HepG2 (cell line): ENCODE results near the gene RELL2. TPM values are rescaled to one million over a fixed set of nuclear protein-coding genes. Genes with fewer than 3 reads are reported as not detected.

Source experiments
- GABPB1 ChIP-seq: IDR thresholded peaks from 2 replicates; pipeline ENCODE4 v1.6.1; 2016; ENCODE audit warnings: mild to moderate bottlenecking, missing genetic modification reagents, moderate library complexity, missing compliant biosample characterization
- HDAC1 ChIP-seq: sonication (generic); formaldehyde crosslinking; IDR thresholded peaks from 2 replicates; pipeline ENCODE4 v1.5.1; 2020; ENCODE audit warnings: mild to moderate bottlenecking, missing genetic modification reagents
- HOXA3 ChIP-seq: sonication (generic); formaldehyde crosslinking; IDR thresholded peaks from 2 replicates; pipeline ENCODE4 v1.5.0; 2020; ENCODE audit warnings: missing genetic modification reagents
- MIER2 ChIP-seq: IDR thresholded peaks from 2 replicates; pipeline ENCODE4 v1.6.1; 2016; ENCODE audit warnings: missing biosample characterization, missing genetic modification reagents
- SNRNP70 ChIP-seq: fragments of 200-400 bp; formaldehyde crosslinking; IDR thresholded peaks from 2 replicates; pipeline ENCODE4 v1.6.1; 2017; ENCODE audit warnings: mild to moderate bottlenecking, low read depth, low read length, moderate library complexity
- ZFP90 ChIP-seq: sonication (generic); formaldehyde crosslinking; IDR thresholded peaks from 2 replicates; pipeline ENCODE4 v1.8.0; 2022; ENCODE audit warnings: missing genetic modification reagents, mild to moderate bottlenecking, inconsistent platforms, borderline replicate concordance
- ZNF207 ChIP-seq: fragments of 450-650 bp; IDR thresholded peaks from 2 replicates; pipeline ENCODE4 v1.6.1; 2016; ENCODE audit warnings: antibody characterized with exemption, borderline replicate concordance
- ZNF253 ChIP-seq: sonication (generic); formaldehyde crosslinking; IDR thresholded peaks from 2 replicates; pipeline ENCODE4 v1.8.0; 2022; ENCODE audit warnings: mild to moderate bottlenecking, missing genetic modification reagents, borderline replicate concordance
- ZNF264 ChIP-seq: sonication (generic); formaldehyde crosslinking; IDR thresholded peaks from 2 replicates; pipeline ENCODE4 v1.4.0; 2020; ENCODE audit warnings: missing genetic modification reagents
- ZNF558 ChIP-seq: sonication (generic); formaldehyde crosslinking; IDR thresholded peaks from 2 replicates; pipeline ENCODE4 v1.9.0; 2022; ENCODE audit warnings: mild to moderate bottlenecking, missing genetic modification reagents, borderline replicate concordance
- ZNF724P ChIP-seq: sonication (generic); formaldehyde crosslinking; IDR thresholded peaks from 2 replicates; pipeline ENCODE4 v1.8.0; 2022; ENCODE audit warnings: missing genetic modification reagents, borderline replicate concordance
- polyA plus RNA-seq, 8 experiments: library from polyadenylated mRNA; depleted of rRNA in 3 of 8; stranded (reverse) in 7 of 8; unstranded in 1 of 8; fragments of >200 nt; fragmentation: Illumina TruSeq in 4 of 8; extraction: Trizol in 4 of 8; gene quantifications; 2 replicates each; pipeline versions ENCODE4 v1.2.1 to v1.2.3, GENCODE V29; 2011 to 2016; ENCODE audit warnings: low read depth in 4 of 8, missing spikeins in 1 of 8, mixed read lengths in 1 of 8; ENCODE audit not compliant: insufficient read depth in 1 of 8
- total RNA-seq, 5 experiments: library from RNA; depleted of rRNA; stranded (reverse); fragments of >200 nt; fragmentation: Illumina TruSeq; extraction: Trizol; gene quantifications; 2 replicates each; pipeline ENCODE4 v1.2.3, GENCODE V29; 2016; ENCODE audit warnings: low read depth in 1 of 5
- TF ChIP-seq, protein P1 (sequence below): sonication (generic); formaldehyde crosslinking; IDR thresholded peaks from 2 replicates; pipeline ENCODE4 v1.5.1; 2020; ENCODE audit warnings: missing genetic modification reagents, mild to moderate bottlenecking, borderline replicate concordance
- TF ChIP-seq, protein P2 (sequence below): sonication (generic); formaldehyde crosslinking; IDR thresholded peaks from 2 replicates; pipeline ENCODE4 v1.4.0; 2020; ENCODE audit warnings: mild to moderate bottlenecking, missing genetic modification reagents
- TF ChIP-seq, protein P3 (sequence below): sonication (generic); formaldehyde crosslinking; IDR thresholded peaks from 2 replicates; pipeline ENCODE4 v1.4.0; 2020; ENCODE audit warnings: mild to moderate bottlenecking, missing genetic modification reagents
- TF ChIP-seq, protein P4 (sequence below): sonication (generic); formaldehyde crosslinking; IDR thresholded peaks from 2 replicates; pipeline ENCODE4 v1.5.1; 2020; ENCODE audit warnings: missing genetic modification reagents, mild to moderate bottlenecking, borderline replicate concordance
- TF ChIP-seq, protein P5 (sequence below): sonication (generic); formaldehyde crosslinking; IDR thresholded peaks from 2 replicates; pipeline ENCODE4 v1.5.1; 2020; ENCODE audit warnings: mild to moderate bottlenecking, missing genetic modification reagents, borderline replicate concordance
- TF ChIP-seq, protein P6 (sequence below): IDR thresholded peaks from 2 replicates; pipeline ENCODE4 v1.6.1; 2012; ENCODE audit warnings: low read depth, low read length, improper control_type of control experiment

The RELL2 gene
- total and polyA plus RNA-seq, 2 of the 13 experiments (the other 11 are each of a cell fraction or from before 2014, with no cell fraction given): 6.4 to 8.3 TPM

DNA sequence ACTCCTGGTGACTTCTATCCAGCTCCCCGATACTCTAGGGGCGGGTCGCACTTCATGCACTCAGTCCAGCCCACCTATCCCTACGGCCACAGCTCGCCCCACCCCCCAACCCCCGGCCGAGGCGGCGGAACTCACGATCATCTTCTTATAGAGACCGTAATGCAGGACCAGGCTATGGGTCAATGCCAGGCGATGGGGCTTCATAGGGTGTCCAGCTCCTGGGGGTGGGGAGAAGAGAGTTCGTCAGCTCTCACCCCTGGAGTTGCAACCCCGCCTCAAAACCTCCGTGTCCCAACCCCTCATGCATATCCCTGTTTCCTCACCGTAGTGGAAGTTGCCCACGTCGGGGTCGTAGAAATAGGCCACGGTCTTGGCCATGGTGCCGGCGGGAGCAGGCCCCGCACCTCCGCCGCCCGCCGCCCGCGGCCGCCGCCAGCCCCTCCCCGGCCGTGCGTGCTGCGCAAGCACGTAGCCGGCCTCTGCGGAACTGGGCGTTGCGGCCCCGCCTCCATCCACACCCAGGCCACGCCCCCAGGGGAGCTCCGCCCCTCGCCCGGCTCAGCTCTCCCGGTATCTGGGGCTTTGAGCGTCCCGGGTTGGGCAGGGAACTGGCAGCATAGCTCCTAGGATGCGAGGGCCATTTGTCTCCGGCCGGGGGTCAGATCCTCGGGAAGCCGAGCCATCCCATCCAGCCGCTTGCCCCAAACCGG, at the start of gene RELL2, which contains the start of gene HDAC3 (continued):
- TF ChIP-seq, protein P1, sequence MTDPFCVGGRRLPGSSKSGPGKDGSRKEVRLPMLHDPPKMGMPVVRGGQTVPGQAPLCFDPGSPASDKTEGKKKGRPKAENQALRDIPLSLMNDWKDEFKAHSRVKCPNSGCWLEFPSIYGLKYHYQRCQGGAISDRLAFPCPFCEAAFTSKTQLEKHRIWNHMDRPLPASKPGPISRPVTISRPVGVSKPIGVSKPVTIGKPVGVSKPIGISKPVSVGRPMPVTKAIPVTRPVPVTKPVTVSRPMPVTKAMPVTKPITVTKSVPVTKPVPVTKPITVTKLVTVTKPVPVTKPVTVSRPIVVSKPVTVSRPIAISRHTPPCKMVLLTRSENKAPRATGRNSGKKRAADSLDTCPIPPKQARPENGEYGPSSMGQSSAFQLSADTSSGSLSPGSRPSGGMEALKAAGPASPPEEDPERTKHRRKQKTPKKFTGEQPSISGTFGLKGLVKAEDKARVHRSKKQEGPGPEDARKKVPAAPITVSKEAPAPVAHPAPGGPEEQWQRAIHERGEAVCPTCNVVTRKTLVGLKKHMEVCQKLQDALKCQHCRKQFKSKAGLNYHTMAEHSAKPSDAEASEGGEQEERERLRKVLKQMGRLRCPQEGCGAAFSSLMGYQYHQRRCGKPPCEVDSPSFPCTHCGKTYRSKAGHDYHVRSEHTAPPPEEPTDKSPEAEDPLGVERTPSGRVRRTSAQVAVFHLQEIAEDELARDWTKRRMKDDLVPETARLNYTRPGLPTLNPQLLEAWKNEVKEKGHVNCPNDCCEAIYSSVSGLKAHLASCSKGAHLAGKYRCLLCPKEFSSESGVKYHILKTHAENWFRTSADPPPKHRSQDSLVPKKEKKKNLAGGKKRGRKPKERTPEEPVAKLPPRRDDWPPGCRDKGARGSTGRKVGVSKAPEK (CRISPR knock-in tag): no peak
- TF ChIP-seq HDAC1 (no peak; the same call in 1 of the 2 replicates), MIER2 (no peak), ZNF558 (CRISPR knock-in tag) (no peak), SNRNP70 (no peak), ZNF207 (no peak), ZNF253 (CRISPR knock-in tag) (no peak), ZFP90 (CRISPR knock-in tag) (0 out of 2 replicates have a peak, but pooled peaks have one; percentile 51), GABPB1 (CRISPR knock-in tag) (peak; percentile 16; the same call in 1 of the 2 replicates), ZNF724P (CRISPR knock-in tag) (no peak), HOXA3 (CRISPR knock-in tag) (peak; percentile 67), ZNF264 (CRISPR knock-in tag) (no peak)
- TF ChIP-seq, protein P2, sequence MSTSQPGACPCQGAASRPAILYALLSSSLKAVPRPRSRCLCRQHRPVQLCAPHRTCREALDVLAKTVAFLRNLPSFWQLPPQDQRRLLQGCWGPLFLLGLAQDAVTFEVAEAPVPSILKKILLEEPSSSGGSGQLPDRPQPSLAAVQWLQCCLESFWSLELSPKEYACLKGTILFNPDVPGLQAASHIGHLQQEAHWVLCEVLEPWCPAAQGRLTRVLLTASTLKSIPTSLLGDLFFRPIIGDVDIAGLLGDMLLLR (CRISPR knock-in tag): 0 out of 2 replicates have a peak, but pooled peaks have one; percentile 29
- TF ChIP-seq, protein P3, sequence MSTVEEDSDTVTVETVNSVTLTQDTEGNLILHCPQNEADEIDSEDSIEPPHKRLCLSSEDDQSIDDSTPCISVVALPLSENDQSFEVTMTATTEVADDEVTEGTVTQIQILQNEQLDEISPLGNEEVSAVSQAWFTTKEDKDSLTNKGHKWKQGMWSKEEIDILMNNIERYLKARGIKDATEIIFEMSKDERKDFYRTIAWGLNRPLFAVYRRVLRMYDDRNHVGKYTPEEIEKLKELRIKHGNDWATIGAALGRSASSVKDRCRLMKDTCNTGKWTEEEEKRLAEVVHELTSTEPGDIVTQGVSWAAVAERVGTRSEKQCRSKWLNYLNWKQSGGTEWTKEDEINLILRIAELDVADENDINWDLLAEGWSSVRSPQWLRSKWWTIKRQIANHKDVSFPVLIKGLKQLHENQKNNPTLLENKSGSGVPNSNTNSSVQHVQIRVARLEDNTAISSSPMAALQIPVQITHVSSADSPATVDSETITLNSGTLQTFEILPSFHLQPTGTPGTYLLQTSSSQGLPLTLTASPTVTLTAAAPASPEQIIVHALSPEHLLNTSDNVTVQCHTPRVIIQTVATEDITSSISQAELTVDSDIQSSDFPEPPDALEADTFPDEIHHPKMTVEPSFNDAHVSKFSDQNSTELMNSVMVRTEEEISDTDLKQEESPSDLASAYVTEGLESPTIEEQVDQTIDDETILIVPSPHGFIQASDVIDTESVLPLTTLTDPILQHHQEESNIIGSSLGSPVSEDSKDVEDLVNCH (CRISPR knock-in tag): 0 out of 2 replicates have a peak, but pooled peaks have one; percentile 22
- TF ChIP-seq, protein P4, sequence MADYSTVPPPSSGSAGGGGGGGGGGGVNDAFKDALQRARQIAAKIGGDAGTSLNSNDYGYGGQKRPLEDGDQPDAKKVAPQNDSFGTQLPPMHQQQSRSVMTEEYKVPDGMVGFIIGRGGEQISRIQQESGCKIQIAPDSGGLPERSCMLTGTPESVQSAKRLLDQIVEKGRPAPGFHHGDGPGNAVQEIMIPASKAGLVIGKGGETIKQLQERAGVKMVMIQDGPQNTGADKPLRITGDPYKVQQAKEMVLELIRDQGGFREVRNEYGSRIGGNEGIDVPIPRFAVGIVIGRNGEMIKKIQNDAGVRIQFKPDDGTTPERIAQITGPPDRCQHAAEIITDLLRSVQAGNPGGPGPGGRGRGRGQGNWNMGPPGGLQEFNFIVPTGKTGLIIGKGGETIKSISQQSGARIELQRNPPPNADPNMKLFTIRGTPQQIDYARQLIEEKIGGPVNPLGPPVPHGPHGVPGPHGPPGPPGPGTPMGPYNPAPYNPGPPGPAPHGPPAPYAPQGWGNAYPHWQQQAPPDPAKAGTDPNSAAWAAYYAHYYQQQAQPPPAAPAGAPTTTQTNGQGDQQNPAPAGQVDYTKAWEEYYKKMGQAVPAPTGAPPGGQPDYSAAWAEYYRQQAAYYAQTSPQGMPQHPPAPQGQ: no peak
- TF ChIP-seq, protein P5, sequence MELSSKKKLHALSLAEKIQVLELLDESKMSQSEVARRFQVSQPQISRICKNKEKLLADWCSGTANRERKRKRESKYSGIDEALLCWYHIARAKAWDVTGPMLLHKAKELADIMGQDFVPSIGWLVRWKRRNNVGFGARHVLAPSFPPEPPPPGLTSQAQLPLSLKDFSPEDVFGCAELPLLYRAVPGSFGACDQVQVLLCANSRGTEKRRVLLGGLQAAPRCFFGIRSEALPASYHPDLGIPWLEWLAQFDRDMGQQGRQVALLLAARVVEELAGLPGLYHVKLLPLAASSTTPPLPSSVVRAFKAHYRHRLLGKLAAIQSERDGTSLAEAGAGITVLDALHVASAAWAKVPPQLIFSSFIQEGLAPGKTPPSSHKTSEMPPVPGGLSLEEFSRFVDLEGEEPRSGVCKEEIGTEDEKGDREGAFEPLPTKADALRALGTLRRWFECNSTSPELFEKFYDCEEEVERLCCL (CRISPR knock-in tag): no peak
- TF ChIP-seq, protein P6, sequence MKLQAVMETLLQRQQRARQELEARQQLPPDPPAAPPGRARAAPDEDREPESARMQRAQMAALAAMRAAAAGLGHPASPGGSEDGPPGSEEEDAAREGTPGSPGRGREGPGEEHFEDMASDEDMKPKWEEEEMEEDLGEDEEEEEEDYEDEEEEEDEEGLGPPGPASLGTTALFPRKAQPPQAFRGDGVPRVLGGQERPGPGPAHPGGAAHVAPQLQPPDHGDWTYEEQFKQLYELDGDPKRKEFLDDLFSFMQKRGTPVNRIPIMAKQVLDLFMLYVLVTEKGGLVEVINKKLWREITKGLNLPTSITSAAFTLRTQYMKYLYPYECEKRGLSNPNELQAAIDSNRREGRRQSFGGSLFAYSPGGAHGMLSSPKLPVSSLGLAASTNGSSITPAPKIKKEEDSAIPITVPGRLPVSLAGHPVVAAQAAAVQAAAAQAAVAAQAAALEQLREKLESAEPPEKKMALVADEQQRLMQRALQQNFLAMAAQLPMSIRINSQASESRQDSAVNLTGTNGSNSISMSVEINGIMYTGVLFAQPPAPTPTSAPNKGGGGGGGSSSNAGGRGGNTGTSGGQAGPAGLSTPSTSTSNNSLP: no peak
